Thymus (tissue), 11 donors: ENCODE results near the gene HK1. TPM values are rescaled to one million over a fixed set of nuclear protein-coding genes. Genes with fewer than 3 reads are reported as not detected.

Experiments
- DNase-seq, 9 donors: peaks; one replicate each; pipeline ENCODE4 v3.0.0-alpha.2; 2013; ENCODE audit warnings: low spot score in 9 of 9, low read depth in 6 of 9, missing footprints in 1 of 9
- H3K27ac ChIP-seq, 2 donors: one replicate each; pipeline ENCODE4 v1.5.1; 2013; ENCODE audit warnings: control low read depth in 1 of 2, low read depth in 1 of 2, low read length in 1 of 2, mild to moderate bottlenecking in 1 of 2, moderate library complexity in 1 of 2
- H3K27me3 ChIP-seq, 2 donors: one replicate each; pipeline ENCODE4 v1.5.1; 2013; ENCODE audit warnings: low read length in 1 of 2; ENCODE audit not compliant: control insufficient read depth in 2 of 2, insufficient read depth in 1 of 2
- H3K36me3 ChIP-seq, 2 donors: one replicate each; pipeline ENCODE4 v1.5.1; 2013; ENCODE audit warnings: low read length in 1 of 2, mild to moderate bottlenecking in 1 of 2, moderate library complexity in 1 of 2; ENCODE audit not compliant: control insufficient read depth in 2 of 2, insufficient read depth in 2 of 2
- H3K4me1 ChIP-seq, 2 donors: one replicate each; pipeline ENCODE4 v1.5.1; 2013; ENCODE audit warnings: low read length in 2 of 2; ENCODE audit not compliant: control insufficient read depth in 2 of 2, insufficient read depth in 2 of 2
- H3K4me3 ChIP-seq, 2 donors: one replicate each; pipeline ENCODE4 v1.5.1; 2013; ENCODE audit warnings: low read length in 2 of 2, control low read depth in 1 of 2, mild to moderate bottlenecking in 1 of 2
- H3K9me3 ChIP-seq, 2 donors: one replicate each; pipeline ENCODE4 v1.5.1; 2013; ENCODE audit warnings: low read length in 1 of 2, mild to moderate bottlenecking in 1 of 2; ENCODE audit not compliant: control insufficient read depth in 2 of 2, insufficient read depth in 1 of 2
- WGBS: extraction: QIAGEN DNeasy Blood & Tissue Kit; methylation state at CpG from one replicate; pipeline ENCODE4 v1.1.7; 2013; 5-methylcytosine and 5-hydroxymethylcytosine counted together
- polyA plus RNA-seq: library from polyadenylated mRNA; stranded (reverse); fragments of 200-250 nt; gene quantifications from one replicate; pipeline ENCODE4 v1.2.3, GENCODE V29; 2013
- total RNA-seq: library from RNA; stranded (reverse); fragments of 120-200 nt; gene quantifications from one replicate; pipeline ENCODE4 v1.2.4, GENCODE V29; 2013
- donor health status: healthy.

The HK1 gene
- total and polyA plus RNA-seq, 2 donors, result 33.7 to 52.6 TPM

GRCh38 chr10:69437321-69438259, 159.3 kb downstream of the HK1 start:
- no peak overlapping the region for H3K4me3 ChIP-seq
- 96% methylated on average over 13 of the region's 13 CpGs for WGBS
- no peaks in the 10 kb centered on the region for H3K27me3 ChIP-seq
- no peak overlapping the region for H3K27ac ChIP-seq
- DNase-seq, result no peak
- H3K9me3 ChIP-seq, result peaks cover 0 to 10% of the 10 kb centered on the region in 2 donors
- peaks cover 0 to 5% of the 10 kb centered on the region in 2 donors for H3K4me1 ChIP-seq
- no peaks in the 10 kb centered on the region for H3K36me3 ChIP-seq

GRCh38 chr10:69438536-69439349, 160.4 kb downstream of the HK1 start:
- DNase-seq, result peak in 1 of 9 donors; percentile 15
- Histone ChIP-seq H3K27ac (peak overlapping the region in 1 of 2 donors; percentile 25), H3K27me3 (no peaks in the 10 kb centered on the region), H3K36me3 (no peaks in the 10 kb centered on the region), H3K4me1 (peaks cover 0 to 5% of the 10 kb centered on the region in 2 donors), H3K9me3 (peaks cover 0 to 10% of the 10 kb centered on the region in 2 donors), H3K4me3 (no peak overlapping the region)
- 60% methylated on average over 10 of the region's 10 CpGs for WGBS

- peaks cover 0 to 10% of the 10 kb centered on the region in 2 donors for H3K9me3 ChIP-seq
- no peaks in the 10 kb centered on the region for H3K27me3 ChIP-seq
- H3K4me1 ChIP-seq, result peaks cover 0 to 5% of the 10 kb centered on the region in 2 donors
- H3K27ac ChIP-seq, result no peak overlapping the region
- no peak for DNase-seq
- WGBS, result 92% methylated on average over 5 of the region's 5 CpGs
- no peak overlapping the region for H3K4me3 ChIP-seq
- no peaks in the 10 kb centered on the region for H3K36me3 ChIP-seq
Measured at GRCh38 chr10:69439350-69439739, 161.0 kb downstream of the HK1 start.

GRCh38 chr10:69439813-69440506, 161.7 kb downstream of the HK1 start:
- Histone ChIP-seq H3K4me3 (no peak overlapping the region), H3K9me3 (peaks cover 0 to 3% of the 10 kb centered on the region in 2 donors), H3K27me3 (no peaks in the 10 kb centered on the region), H3K4me1 (peaks cover 0 to 5% of the 10 kb centered on the region in 2 donors), H3K27ac (no peak overlapping the region), H3K36me3 (no peaks in the 10 kb centered on the region)
- DNase-seq, result no peak
- whole genome bisulfite sequencing, result 68% methylated on average over 5 of the region's 5 CpGs

- 100% methylated on average over 1 of the region's 1 CpG for WGBS
- Histone ChIP-seq H3K27me3 (no peaks in the 10 kb centered on the region), H3K9me3 (no peaks in the 10 kb centered on the region), H3K4me1 (peaks cover 0 to 5% of the 10 kb centered on the region in 2 donors), H3K27ac (no peak overlapping the region), H3K36me3 (no peaks in the 10 kb centered on the region), H3K4me3 (no peak overlapping the region)
- DNase-seq, result no peak
Measured at GRCh38 chr10:69443354-69443753, 165.1 kb downstream of the HK1 start.

GRCh38 chr10:69445041-69445440, 166.7 kb downstream of the HK1 start:
- Histone ChIP-seq H3K27me3 (no peaks in the 10 kb centered on the region), H3K9me3 (no peaks in the 10 kb centered on the region), H3K4me3 (no peak overlapping the region), H3K36me3 (no peaks in the 10 kb centered on the region), H3K4me1 (peaks cover 0 to 6% of the 10 kb centered on the region in 2 donors), H3K27ac (no peak overlapping the region)
- WGBS, result 98% methylated on average over 4 of the region's 4 CpGs
- no peak for DNase-seq

- no peaks in the 10 kb centered on the region for H3K36me3 ChIP-seq
- no peak overlapping the region for H3K27ac ChIP-seq
- peaks cover 0 to 12% of the 10 kb centered on the region in 2 donors for H3K4me1 ChIP-seq
- no peaks in the 10 kb centered on the region for H3K27me3 ChIP-seq
- no peaks in the 10 kb centered on the region for H3K9me3 ChIP-seq
- H3K4me3 ChIP-seq, result no peak overlapping the region
- DNase-seq, result no peak
Measured at GRCh38 chr10:69446229-69446628, 167.9 kb downstream of the HK1 start.

- Histone ChIP-seq H3K27me3 (peaks cover 0 to 3% of the 10 kb centered on the region in 2 donors), H3K4me3 (no peak overlapping the region), H3K36me3 (no peaks in the 10 kb centered on the region), H3K4me1 (peaks cover 5 to 15% of the 10 kb centered on the region in 2 donors), H3K9me3 (peaks cover 0 to under 1% of the 10 kb centered on the region in 2 donors), H3K27ac (no peak overlapping the region)
- WGBS, result 66% methylated on average over 3 of the region's 3 CpGs
- no peak for DNase-seq
Measured at GRCh38 chr10:69446650-69447151, 168.4 kb downstream of the HK1 start.
